ENCODE measurements around the gene KIRREL1.

The KIRREL1 gene

DNA sequence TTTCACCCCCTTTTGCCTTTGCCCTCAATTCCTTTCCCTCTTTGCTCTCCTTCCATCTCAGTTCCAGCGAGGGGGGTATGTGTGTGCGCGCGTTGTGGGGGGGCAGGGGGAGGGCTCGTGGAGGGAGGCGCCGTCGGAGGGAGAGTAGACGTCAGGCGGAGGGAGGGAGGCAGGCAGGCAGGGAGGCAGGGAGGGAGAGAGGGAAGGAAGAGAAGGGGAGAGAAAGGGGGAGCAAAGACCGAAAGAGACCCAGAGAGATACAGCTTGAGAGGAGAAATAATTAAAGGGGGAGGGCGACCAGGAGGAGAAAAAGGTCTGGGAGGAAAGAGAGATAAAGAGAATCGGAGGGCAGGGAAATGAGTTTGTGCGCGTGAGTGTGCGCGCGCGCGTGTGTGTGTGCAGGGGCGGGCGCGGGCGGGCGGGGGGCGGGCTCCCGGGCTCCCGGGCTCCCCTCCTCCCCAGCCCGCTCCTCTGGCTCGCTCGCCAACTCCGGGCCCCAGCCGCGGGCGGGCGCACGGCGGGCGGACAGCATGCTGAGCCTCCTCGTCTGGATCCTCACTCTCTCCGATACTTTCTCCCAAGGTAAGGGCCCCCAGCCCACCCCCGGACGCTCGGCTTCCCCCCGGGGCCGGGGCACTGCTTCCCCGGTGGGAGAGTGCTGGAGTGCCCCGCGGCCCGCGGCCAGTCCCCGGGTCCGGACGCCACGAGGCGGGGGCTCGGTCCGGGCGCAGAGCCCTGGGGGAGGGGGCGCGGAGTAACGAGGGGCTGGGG, at the start of gene KIRREL1:
KIRREL1 (plus strand) TSS at position 499 of the 771 bp plus-strand sequence; CDS start at position 531, 32 bp downstream.
- DNase-seq (ENCODE audit: low read depth, low spot score): no peak

DNA sequence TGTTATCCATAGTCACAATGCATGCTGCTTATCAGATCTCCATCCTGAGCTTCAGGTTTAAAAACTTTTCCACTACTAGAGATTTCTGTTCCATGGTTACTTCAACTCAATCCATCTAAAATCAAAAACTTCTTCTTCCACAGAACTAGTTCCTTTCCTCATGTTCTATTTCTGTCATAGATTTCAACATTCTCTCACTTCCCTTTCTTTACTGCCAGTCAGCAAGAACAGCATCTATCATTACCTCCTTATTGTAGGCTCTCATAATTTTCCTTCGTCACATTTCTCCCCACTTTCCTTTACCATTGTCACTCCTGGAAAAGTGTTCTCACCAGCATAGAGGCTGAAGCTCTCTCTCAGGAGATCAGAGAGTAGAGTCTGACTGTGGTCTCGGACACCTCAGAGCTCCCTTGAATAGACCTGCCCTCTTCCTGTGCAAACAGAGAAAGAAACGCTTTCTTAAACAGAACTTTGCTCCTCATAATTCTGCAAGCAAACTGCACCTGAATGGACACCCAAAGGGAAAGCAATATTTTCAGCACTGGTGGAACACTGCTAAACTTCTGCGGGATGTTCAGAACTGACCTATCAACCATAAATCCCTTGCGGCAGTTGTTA, 48.7 kb upstream of the KIRREL1 start:
- no CpG with 5 or more reads among the region's 5 CpGs for WGBS (ENCODE audit: insufficient coverage, insufficient read length)
- H3K36me3 ChIP-seq (ENCODE audit: control insufficient read depth, insufficient read depth, low read length): no peaks in the 10 kb centered on the region
- no peak for DNase-seq (ENCODE audit: low read depth, low spot score)
- no peak overlapping the region for H3K27ac ChIP-seq (ENCODE audit: low read length)
- H3K4me3 ChIP-seq (ENCODE audit: low read length): no peak overlapping the region
- no peaks in the 10 kb centered on the region for H3K9me3 ChIP-seq (ENCODE audit: control insufficient read depth, insufficient read depth, low read length)
- no peaks in the 10 kb centered on the region for H3K27me3 ChIP-seq (ENCODE audit: control insufficient read depth, insufficient read depth, low read length)
- H3K4me1 ChIP-seq (ENCODE audit: control insufficient read depth, insufficient read depth, low read length): no peaks in the 10 kb centered on the region

More for the DNA sequence above, at the start of gene KIRREL1:
- Histone ChIP-seq H3K4me3 (ENCODE audit: low read length) (peak within 1 kb of the TSS; percentile 86), H3K36me3 (ENCODE audit: control insufficient read depth, insufficient read depth, low read length) (no peaks in the 10 kb centered on the region), H3K27ac (ENCODE audit: low read length) (no peak within 1 kb of the TSS), H3K9me3 (ENCODE audit: control insufficient read depth, insufficient read depth, low read length) (no peaks in the 10 kb centered on the region), H3K4me1 (ENCODE audit: control insufficient read depth, insufficient read depth, low read length) (peaks cover 20% of the 10 kb centered on the region), H3K27me3 (ENCODE audit: control insufficient read depth, insufficient read depth, low read length) (no peaks in the 10 kb centered on the region)
- WGBS (ENCODE audit: insufficient coverage, insufficient read length): no CpG with 5 or more reads among the region's 62 CpGs

DNA sequence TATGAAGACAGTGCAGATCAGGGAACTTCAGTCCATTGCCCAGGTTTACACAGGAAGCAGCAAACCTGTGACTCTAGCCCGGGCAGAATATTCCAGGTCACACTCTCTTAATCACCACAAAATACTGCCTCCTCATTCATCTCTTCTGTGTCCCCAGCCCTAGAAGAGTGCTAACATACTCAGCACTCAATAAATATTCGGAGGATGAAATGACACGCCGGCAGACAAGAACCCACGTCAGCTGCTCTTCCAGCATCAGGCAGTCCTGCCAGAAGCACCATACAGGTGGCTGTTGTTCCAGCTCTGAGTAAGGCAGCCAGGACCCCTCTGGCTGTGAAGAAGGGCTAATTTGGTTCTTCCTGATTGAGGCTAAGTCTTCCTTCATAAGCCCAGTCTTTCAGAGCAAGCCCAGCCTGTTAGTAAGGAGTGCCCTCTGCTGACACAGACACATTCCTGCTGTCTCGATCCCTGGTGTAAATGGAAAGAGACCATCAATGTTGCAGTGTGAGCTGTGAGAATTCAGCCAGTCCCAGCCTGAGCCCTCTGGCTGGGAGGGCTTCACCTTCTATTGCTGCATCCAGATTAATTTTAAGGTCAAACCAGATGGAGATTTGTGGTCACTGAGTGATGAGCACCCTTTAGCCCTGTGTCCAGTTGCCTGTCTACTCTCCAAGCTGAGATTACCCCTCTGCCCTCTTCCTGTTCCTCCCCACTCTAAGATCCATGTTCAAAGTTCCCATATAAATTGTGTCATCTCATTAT, 45.0 kb upstream of the KIRREL1 start:
- DNase-seq (ENCODE audit: low read depth, low spot score): peak; percentile 64
- WGBS (ENCODE audit: insufficient coverage, insufficient read length): no CpG with 5 or more reads among the region's 6 CpGs
- Histone ChIP-seq H3K36me3 (ENCODE audit: control insufficient read depth, insufficient read depth, low read length) (no peaks in the 10 kb centered on the region), H3K4me3 (ENCODE audit: low read length) (no peak overlapping the region), H3K9me3 (ENCODE audit: control insufficient read depth, insufficient read depth, low read length) (no peaks in the 10 kb centered on the region), H3K27ac (ENCODE audit: low read length) (no peak overlapping the region), H3K27me3 (ENCODE audit: control insufficient read depth, insufficient read depth, low read length) (no peaks in the 10 kb centered on the region), H3K4me1 (ENCODE audit: control insufficient read depth, insufficient read depth, low read length) (no peaks in the 10 kb centered on the region)

GRCh38 chr1:157949074-157949354, 44.4 kb upstream of the KIRREL1 start:
- no peaks in the 10 kb centered on the region for H3K27me3 ChIP-seq (ENCODE audit: control insufficient read depth, insufficient read depth, low read length)
- no peaks in the 10 kb centered on the region for H3K4me1 ChIP-seq (ENCODE audit: control insufficient read depth, insufficient read depth, low read length)
- no peaks in the 10 kb centered on the region for H3K36me3 ChIP-seq (ENCODE audit: control insufficient read depth, insufficient read depth, low read length)

DNA sequence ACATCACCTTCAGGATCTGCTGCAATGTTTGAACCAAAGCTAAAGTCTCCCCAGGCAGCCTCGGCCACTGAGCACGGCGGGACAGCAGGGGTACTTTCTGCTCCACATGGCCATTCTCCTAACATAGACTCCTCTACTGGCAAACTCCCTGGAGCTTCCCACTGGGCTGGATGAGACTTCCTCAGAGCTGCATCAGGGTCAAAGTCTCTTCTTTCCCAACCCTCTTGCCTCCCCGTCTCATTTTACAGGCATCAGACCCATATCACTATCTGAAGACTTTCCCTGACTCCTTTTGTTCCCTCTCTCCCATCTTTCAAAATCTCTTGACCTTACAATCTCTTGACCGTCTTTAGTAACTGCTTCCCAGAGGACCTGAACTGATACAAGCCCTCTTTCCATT, 42.2 kb upstream of the KIRREL1 start:
- Histone ChIP-seq H3K36me3 (ENCODE audit: control insufficient read depth, insufficient read depth, low read length) (no peaks in the 10 kb centered on the region), H3K27me3 (ENCODE audit: control insufficient read depth, insufficient read depth, low read length) (no peaks in the 10 kb centered on the region)
- no CpG with 5 or more reads among the region's 5 CpGs for WGBS (ENCODE audit: insufficient coverage, insufficient read length)

More at GRCh38 chr1:157949074-157949354, 44.4 kb upstream of the KIRREL1 start:
- Histone ChIP-seq H3K4me3 (ENCODE audit: low read length) (no peak overlapping the region), H3K9me3 (ENCODE audit: control insufficient read depth, insufficient read depth, low read length) (no peaks in the 10 kb centered on the region), H3K27ac (ENCODE audit: low read length) (no peak overlapping the region)
- DNase-seq (ENCODE audit: low read depth, low spot score): no peak

GRCh38 chr1:157952601-157953000, 40.8 kb upstream of the KIRREL1 start:
- no peaks in the 10 kb centered on the region for H3K4me1 ChIP-seq (ENCODE audit: control insufficient read depth, insufficient read depth, low read length)
- H3K9me3 ChIP-seq (ENCODE audit: control insufficient read depth, insufficient read depth, low read length): no peaks in the 10 kb centered on the region
- no peaks in the 10 kb centered on the region for H3K36me3 ChIP-seq (ENCODE audit: control insufficient read depth, insufficient read depth, low read length)
- DNase-seq (ENCODE audit: low read depth, low spot score): no peak
- H3K27me3 ChIP-seq (ENCODE audit: control insufficient read depth, insufficient read depth, low read length): no peaks in the 10 kb centered on the region
- H3K27ac ChIP-seq (ENCODE audit: low read length): no peak overlapping the region
- H3K4me3 ChIP-seq (ENCODE audit: low read length): no peak overlapping the region
- WGBS (ENCODE audit: insufficient coverage, insufficient read length): no CpG with 5 or more reads among the region's 3 CpGs

More for the DNA sequence above, 42.2 kb upstream of the KIRREL1 start:
- Histone ChIP-seq H3K4me3 (ENCODE audit: low read length) (no peak overlapping the region), H3K4me1 (ENCODE audit: control insufficient read depth, insufficient read depth, low read length) (no peaks in the 10 kb centered on the region), H3K27ac (ENCODE audit: low read length) (no peak overlapping the region), H3K9me3 (ENCODE audit: control insufficient read depth, insufficient read depth, low read length) (no peaks in the 10 kb centered on the region)
- no peak for DNase-seq (ENCODE audit: low read depth, low spot score)

- no peak overlapping the region for H3K27ac ChIP-seq (ENCODE audit: low read length)
- no peaks in the 10 kb centered on the region for H3K27me3 ChIP-seq (ENCODE audit: control insufficient read depth, insufficient read depth, low read length)
- DNase-seq (ENCODE audit: low read depth, low spot score): no peak
- no peaks in the 10 kb centered on the region for H3K9me3 ChIP-seq (ENCODE audit: control insufficient read depth, insufficient read depth, low read length)
- no peak overlapping the region for H3K4me3 ChIP-seq (ENCODE audit: low read length)
- no peaks in the 10 kb centered on the region for H3K4me1 ChIP-seq (ENCODE audit: control insufficient read depth, insufficient read depth, low read length)
- H3K36me3 ChIP-seq (ENCODE audit: control insufficient read depth, insufficient read depth, low read length): no peaks in the 10 kb centered on the region
Measured at GRCh38 chr1:157955221-157955620, 38.2 kb upstream of the KIRREL1 start.

DNA sequence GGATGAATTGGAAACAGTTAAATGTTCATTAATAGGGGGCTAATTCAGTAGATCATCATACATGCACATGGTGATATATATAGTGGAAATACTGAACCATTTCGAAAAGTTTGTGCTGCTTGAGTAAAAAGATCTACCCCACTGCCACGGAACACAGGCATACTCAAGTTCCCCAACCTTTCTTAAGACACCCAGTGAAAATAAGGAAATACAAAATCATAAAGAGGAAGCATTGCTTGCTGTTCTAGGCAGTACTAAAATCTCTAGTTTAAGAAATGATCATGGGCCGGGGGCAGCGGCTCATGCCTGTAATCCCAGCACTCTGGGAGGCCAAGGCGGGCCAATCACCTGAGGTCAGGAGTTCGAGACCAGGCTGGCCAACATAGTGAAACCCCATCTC, 37.6 kb upstream of the KIRREL1 start:
- no peak for DNase-seq (ENCODE audit: low read depth, low spot score)
- H3K27me3 ChIP-seq (ENCODE audit: control insufficient read depth, insufficient read depth, low read length): no peaks in the 10 kb centered on the region
- H3K4me1 ChIP-seq (ENCODE audit: control insufficient read depth, insufficient read depth, low read length): no peaks in the 10 kb centered on the region
- H3K27ac ChIP-seq (ENCODE audit: low read length): no peak overlapping the region
- no peaks in the 10 kb centered on the region for H3K9me3 ChIP-seq (ENCODE audit: control insufficient read depth, insufficient read depth, low read length)
- no peaks in the 10 kb centered on the region for H3K36me3 ChIP-seq (ENCODE audit: control insufficient read depth, insufficient read depth, low read length)
- WGBS (ENCODE audit: insufficient coverage, insufficient read length): no CpG with 5 or more reads among the region's 6 CpGs
- H3K4me3 ChIP-seq (ENCODE audit: low read length): no peak overlapping the region

- no peak for DNase-seq (ENCODE audit: low read depth, low spot score)
- WGBS (ENCODE audit: insufficient coverage, insufficient read length): no CpG with 5 or more reads among the region's 2 CpGs
- H3K36me3 ChIP-seq (ENCODE audit: control insufficient read depth, insufficient read depth, low read length): no peaks in the 10 kb centered on the region
- H3K4me1 ChIP-seq (ENCODE audit: control insufficient read depth, insufficient read depth, low read length): no peaks in the 10 kb centered on the region
- H3K9me3 ChIP-seq (ENCODE audit: control insufficient read depth, insufficient read depth, low read length): no peaks in the 10 kb centered on the region
- no peak overlapping the region for H3K4me3 ChIP-seq (ENCODE audit: low read length)
- H3K27me3 ChIP-seq (ENCODE audit: control insufficient read depth, insufficient read depth, low read length): no peaks in the 10 kb centered on the region
- H3K27ac ChIP-seq (ENCODE audit: low read length): no peak overlapping the region
Measured at GRCh38 chr1:157956732-157957131, 36.7 kb upstream of the KIRREL1 start.

DNA sequence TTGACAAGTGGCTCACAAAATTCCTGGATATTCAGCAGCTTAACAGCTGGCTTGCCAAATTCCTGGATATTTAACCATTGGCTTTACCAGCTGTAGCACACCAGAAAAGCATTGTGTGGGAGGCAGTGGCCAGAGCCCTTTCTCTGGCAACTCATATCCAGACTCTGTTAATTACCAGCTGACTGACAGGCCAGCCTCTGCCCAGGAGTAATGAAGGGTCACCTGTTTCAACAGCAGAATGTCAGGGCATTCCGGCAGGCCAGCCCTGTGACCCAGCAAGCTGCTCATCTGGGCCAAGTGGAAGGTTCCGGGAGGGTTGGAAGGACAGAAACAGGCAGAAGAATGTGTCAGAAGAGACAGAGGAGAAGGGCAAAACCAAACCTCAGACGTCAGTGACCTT, 35.2 kb upstream of the KIRREL1 start:
- H3K9me3 ChIP-seq (ENCODE audit: control insufficient read depth, insufficient read depth, low read length): no peaks in the 10 kb centered on the region
- no peak overlapping the region for H3K4me3 ChIP-seq (ENCODE audit: low read length)
- WGBS (ENCODE audit: insufficient coverage, insufficient read length): no CpG with 5 or more reads among the region's 3 CpGs
- H3K27ac ChIP-seq (ENCODE audit: low read length): no peak overlapping the region
- no peaks in the 10 kb centered on the region for H3K36me3 ChIP-seq (ENCODE audit: control insufficient read depth, insufficient read depth, low read length)
- no peaks in the 10 kb centered on the region for H3K4me1 ChIP-seq (ENCODE audit: control insufficient read depth, insufficient read depth, low read length)
- H3K27me3 ChIP-seq (ENCODE audit: control insufficient read depth, insufficient read depth, low read length): no peaks in the 10 kb centered on the region
- DNase-seq (ENCODE audit: low read depth, low spot score): no peak
